Fibroblast of lung (primary cell): ENCODE results near the gene NEK10.

Experiments used
- CTCF ChIP-seq, 2 donors: IDR thresholded peaks in 1 of 2; conservative IDR thresholded peaks in 1 of 2; 1 replicate in 1 of 2; 2 replicates in 1 of 2; pipeline ENCODE4 v1.5.1; 2011 to 2012; ENCODE audit warnings: low read length in 2 of 2, control low read depth in 1 of 2, inconsistent platforms in 1 of 2, low read depth in 1 of 2, mild to moderate bottlenecking in 1 of 2
- EZH2 ChIP-seq: IDR thresholded peaks from 2 replicates; pipeline ENCODE4 v1.5.1; 2012; ENCODE audit warnings: low read length, control low read depth, mild to moderate bottlenecking; ENCODE audit errors: missing control alignments

- no peak for TF ChIP-seq CTCF (conservative IDR thresholded peaks at IDR 0.05 in 1 of 2, IDR thresholded peaks at IDR 0.05 in 1 of 2; ENCODE audit: low read depth in 1 of 2, low read length in 2 of 2)
- TF ChIP-seq EZH2, result no peak
Observed at GRCh38 chr3:27415202-27415601, 46.0 kb upstream of the NEK10 start.
